LNCAP (cell line): ENCODE measurements around the gene TMC4.
A peak's percentile ranks its signal among the peaks of the same experiment; 100 is the strongest.

Experiments
- TF ChIP-seq, protein P1 (sequence below): fragments of 450-650 bp; IDR thresholded peaks from 2 replicates; pipeline ENCODE4 v1.5.1; 2017; ENCODE audit warnings: mild to moderate bottlenecking

TMC4 gene

GRCh38 chr19:54160182-54160811, 12.7 kb downstream of the TMC4 start:
- TF ChIP-seq, protein P1, sequence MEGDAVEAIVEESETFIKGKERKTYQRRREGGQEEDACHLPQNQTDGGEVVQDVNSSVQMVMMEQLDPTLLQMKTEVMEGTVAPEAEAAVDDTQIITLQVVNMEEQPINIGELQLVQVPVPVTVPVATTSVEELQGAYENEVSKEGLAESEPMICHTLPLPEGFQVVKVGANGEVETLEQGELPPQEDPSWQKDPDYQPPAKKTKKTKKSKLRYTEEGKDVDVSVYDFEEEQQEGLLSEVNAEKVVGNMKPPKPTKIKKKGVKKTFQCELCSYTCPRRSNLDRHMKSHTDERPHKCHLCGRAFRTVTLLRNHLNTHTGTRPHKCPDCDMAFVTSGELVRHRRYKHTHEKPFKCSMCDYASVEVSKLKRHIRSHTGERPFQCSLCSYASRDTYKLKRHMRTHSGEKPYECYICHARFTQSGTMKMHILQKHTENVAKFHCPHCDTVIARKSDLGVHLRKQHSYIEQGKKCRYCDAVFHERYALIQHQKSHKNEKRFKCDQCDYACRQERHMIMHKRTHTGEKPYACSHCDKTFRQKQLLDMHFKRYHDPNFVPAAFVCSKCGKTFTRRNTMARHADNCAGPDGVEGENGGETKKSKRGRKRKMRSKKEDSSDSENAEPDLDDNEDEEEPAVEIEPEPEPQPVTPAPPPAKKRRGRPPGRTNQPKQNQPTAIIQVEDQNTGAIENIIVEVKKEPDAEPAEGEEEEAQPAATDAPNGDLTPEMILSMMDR = no peak

GRCh38 chr19:54159352-54160181, 13.4 kb downstream of the TMC4 start, which contains the start of gene LENG1:
Gene LENG1, minus strand, starts transcription at chr19:54159721. Its CDS starts 26 bp downstream, at chr19:54159695.
- TF ChIP-seq, protein P1 = peak; percentile 26; the same call in 1 of the 2 replicates

GRCh38 chr19:54158812-54159351, 14.1 kb downstream of the TMC4 start:
- TF ChIP-seq, protein P1 = no peak

- TF ChIP-seq, protein P1 = no peak
Observed at GRCh38 chr19:54156953-54157352, 16.0 kb downstream of the TMC4 start.

DNA sequence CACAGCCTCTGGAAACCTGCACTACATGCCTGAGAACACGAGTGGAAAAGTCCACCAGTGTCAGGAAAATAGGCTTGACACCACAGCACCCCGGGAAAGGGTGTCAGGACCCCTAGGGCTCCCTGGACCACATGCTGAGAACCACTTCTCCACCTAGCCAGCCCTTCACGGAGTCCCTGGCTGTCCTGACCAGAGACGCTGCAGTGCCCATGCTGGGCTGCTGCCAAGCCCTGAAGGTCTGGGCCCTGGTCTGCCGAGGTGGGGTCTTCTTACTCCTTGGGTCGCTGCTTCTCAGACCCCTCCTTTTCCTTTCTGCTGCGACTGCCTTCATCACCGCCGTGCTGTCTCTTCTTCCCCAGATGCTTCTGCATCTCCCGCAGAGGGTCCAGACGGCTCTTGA, 16.5 kb downstream of the TMC4 start:
- TF ChIP-seq, protein P1 = no peak

DNA sequence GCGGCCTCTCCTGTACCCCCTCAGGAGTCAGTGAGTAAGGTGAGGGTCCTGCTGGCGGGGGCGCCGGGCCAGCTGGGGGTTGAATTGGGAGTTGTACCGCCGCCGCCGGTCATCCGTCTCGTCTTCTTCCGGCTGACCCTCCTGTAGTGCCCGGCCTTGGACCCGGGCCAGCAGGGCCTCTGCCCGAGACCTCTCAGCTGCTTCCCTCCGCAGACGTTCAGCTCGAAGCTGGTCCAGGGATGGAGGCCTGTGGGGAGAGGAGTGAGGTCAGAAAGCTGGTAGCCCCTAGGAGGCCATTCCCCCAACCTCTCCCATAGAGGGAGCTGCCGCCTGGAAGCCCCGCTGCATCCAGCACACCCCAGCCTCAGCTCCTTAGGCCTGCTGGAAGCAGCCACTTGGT, 17.3 kb downstream of the TMC4 start:
- TF ChIP-seq, protein P1 = no peak

DNA sequence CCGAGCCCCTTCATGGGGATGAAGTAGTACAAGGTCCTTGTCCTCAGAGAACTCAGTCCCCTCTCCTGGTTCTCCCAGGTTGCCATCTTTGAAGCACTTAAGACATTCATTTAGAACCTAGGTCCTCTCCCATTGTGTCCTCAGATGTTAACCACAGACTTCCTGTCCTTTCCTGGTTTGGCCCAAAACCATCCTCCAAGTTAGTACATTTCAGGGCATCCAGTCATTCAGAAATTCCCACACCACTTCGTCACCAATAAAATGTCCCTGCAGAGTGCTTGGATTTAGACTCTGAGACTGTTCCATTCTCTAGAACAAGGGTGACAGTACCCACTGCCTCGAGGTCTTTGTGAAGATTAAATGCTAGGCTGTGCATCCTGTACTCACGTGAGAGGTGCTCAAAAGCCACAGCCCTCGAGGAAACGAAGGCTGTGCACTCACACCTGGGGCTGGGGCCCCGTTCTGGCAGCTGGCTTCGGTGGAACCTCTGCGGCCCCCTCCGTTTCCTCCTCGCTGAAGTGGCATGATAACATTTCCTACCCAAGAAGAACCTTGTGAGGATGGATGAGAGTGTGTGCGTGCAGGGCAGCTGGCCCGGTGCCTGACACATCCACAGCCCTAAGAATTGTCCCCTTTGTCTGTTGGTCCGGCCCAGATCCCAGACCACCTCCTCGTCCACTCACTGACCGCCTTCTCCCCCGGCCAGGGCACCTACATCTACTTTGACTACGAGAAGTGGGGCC, 18.2 kb downstream of the TMC4 start:
- TF ChIP-seq, protein P1 = no peak
